Pancreas (tissue), 10 donors: ENCODE measurements around the gene NEMP1. TPM values are rescaled to one million over a fixed set of nuclear protein-coding genes. Genes with fewer than 3 reads are reported as not detected.
A peak's percentile ranks its signal among the peaks of the same experiment; 100 is the strongest.
"Not testable (repeated sequence)": the region's sequence is repeated elsewhere in the genome, so short reads cannot be mapped to it uniquely, and the experiment has no call there.

Experiments used
- ATAC-seq, 4 donors: fragments of 200-7000 bp; cut with Tn5 transposase; one replicate each; pipeline versions ENCODE4 v1.8.0 to v1.9.1; 2020; ENCODE audit warnings: mild to moderate bottlenecking in 4 of 4, moderate library complexity in 4 of 4
- DNase-seq, 6 donors: peaks; one replicate each; pipeline ENCODE4 v3.0.0-alpha.2; 2020
- FAIRE-seq: peaks from 2 replicates; lab custom pipeline; 2012; peaks lifted over from hg19 to GRCh38; lab: Jason Lieb, UNC
- H3K27ac ChIP-seq, 4 donors: fragments of 200-600 bp; sonication (generic); 1 replicate in 3 of 4; 2 replicates in 1 of 4; pipeline versions ENCODE4 v1.5.0 to v1.8.0; 2020
- H3K27me3 ChIP-seq, 4 donors: fragments of 200-600 bp; one replicate each; pipeline ENCODE4 v1.8.0; 2021
- H3K36me3 ChIP-seq, 3 donors: fragments of 200-600 bp; sonication (generic) in 1 of 3; one replicate each; pipeline versions ENCODE4 v1.5.0 to v1.8.0; 2020 to 2021
- H3K4me1 ChIP-seq, 3 donors: fragments of 200-600 bp; one replicate each; pipeline ENCODE4 v1.8.0; 2021
- H3K4me3 ChIP-seq, 4 donors: fragments of 200-600 bp; sonication (generic) in 2 of 4; one replicate each; pipeline versions ENCODE4 v1.5.0 to v1.8.0; 2020 to 2021
- H3K9me3 ChIP-seq, 4 donors: fragments of 200-600 bp; one replicate each; pipeline ENCODE4 v1.8.0; 2021
- WGBS, 2 donors: extraction: QIAGEN DNeasy Blood & Tissue Kit; methylation state at CpG; one replicate each; pipeline ENCODE4 v1.1.7; 2013; 5-methylcytosine and 5-hydroxymethylcytosine counted together
- intact Hi-C, 3 donors: fragments of 100-400 bp; cut with DNase I; formaldehyde crosslinking; loops; one replicate each; pipeline versions ENCODE4 v1.11.1 to v1.14.2; 2022
- polyA plus RNA-seq, 2 donors: library from polyadenylated mRNA; stranded (reverse); fragments of 200-250 nt; gene quantifications; one replicate each; pipeline ENCODE4 v1.2.3, GENCODE V29; 2013
- total RNA-seq, 6 donors: library from RNA; stranded (reverse); fragmentation: NEBNext Ultra II Directional in 4 of 6; extraction: Animal tissue kit (Norgen Biotek cat#: 25700) in 4 of 6; gene quantifications; one replicate each; pipeline versions ENCODE4 v1.2.1 to v1.2.4, GENCODE V29; 2021 to 2023
- TF ChIP-seq, protein P1 (sequence below), 4 donors: fragments of 200-600 bp; sonication (generic) in 3 of 4; IDR thresholded peaks; one replicate each; pipeline versions ENCODE4 v1.5.0 to v1.8.0; 2021; ENCODE audit warnings: antibody characterized with exemption in 4 of 4
- donor health status: healthy with polysubstance abuse.
- donor health status: DM: no; HTN: no; CAD: no; lungs with moderate emphysema.
- donor health status: DM: no; HTN: no; CAD: no.
- donor health status: control.
- donor health status: control.
- donor health status: Bipolar disorder and iron deficiency.
- donor health status: DM: yes; HTN: yes; CAD: no.
- donor health status: DM: no; HTN: no; CAD: no.
- donor health status: DM: no; HTN: no; CAD: no.
- donor health status: DM: yes; HTN: yes; CAD: no.

Gene NEMP1
- total and polyA plus RNA-seq, 8 donors, result 1.1 to 5.7 (median 3.4) TPM

DNA sequence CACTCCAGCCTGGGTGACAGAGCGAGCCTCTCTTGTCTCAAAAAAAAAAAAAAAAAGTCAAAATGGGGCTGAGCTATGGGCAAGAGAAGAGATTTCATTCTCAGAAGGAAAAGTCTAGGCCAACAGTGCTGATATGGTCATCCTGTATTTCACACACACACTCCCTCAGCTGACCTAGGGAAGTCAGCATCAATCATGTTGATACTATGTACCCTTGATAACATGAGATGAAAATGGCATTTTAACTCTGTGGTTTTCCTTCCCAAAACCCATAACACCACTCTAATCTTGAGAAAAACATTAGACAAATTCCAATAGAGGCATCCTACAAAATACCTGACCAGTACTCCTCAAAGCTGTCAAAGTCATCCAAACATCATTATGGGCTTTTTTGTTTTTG lies 2.3 kb upstream of the NEMP1 start:
- intact Hi-C loops, result no loop called here
- ATAC-seq (no peak), DNase-seq (no peak), FAIRE-seq (no peak)
- Histone ChIP-seq H3K36me3 (no peaks in the 10 kb centered on the region), H3K4me3 (no peak overlapping the region), H3K27ac (no peak overlapping the region), H3K27me3 (no peaks in the 10 kb centered on the region), H3K4me1 (peaks cover 3 to 10% (median 7%) of the 10 kb centered on the region in 3 donors), H3K9me3 (no peaks in the 10 kb centered on the region)
- TF ChIP-seq, protein P1, sequence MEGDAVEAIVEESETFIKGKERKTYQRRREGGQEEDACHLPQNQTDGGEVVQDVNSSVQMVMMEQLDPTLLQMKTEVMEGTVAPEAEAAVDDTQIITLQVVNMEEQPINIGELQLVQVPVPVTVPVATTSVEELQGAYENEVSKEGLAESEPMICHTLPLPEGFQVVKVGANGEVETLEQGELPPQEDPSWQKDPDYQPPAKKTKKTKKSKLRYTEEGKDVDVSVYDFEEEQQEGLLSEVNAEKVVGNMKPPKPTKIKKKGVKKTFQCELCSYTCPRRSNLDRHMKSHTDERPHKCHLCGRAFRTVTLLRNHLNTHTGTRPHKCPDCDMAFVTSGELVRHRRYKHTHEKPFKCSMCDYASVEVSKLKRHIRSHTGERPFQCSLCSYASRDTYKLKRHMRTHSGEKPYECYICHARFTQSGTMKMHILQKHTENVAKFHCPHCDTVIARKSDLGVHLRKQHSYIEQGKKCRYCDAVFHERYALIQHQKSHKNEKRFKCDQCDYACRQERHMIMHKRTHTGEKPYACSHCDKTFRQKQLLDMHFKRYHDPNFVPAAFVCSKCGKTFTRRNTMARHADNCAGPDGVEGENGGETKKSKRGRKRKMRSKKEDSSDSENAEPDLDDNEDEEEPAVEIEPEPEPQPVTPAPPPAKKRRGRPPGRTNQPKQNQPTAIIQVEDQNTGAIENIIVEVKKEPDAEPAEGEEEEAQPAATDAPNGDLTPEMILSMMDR (IDR thresholded peaks at IDR 0.05), result no peak
- 100% methylated on average over 1 of the region's 1 CpG for WGBS, 2 donors

DNA sequence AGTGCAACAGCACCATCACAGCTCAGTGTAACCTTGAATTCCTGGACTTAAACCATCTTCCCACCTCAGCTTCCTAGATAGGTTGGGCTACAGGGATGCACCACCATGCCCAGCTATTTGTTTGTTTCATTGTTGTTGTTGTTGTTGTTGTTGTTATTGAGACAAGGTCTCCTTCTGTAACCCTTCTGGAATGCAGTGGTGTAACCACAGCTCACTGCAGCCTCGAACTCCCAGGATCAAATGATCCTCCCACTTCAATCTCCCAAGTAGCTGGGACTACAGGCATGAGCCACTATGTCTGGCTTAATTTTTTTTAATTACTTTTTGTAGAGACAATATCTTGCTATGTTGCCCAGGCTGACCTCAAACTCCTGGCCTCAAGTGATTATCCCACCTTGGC lies 1.2 kb upstream of the NEMP1 start:
- DNase-seq (no peak), ATAC-seq (no peak), FAIRE-seq (no peak)
- H3K36me3 ChIP-seq, result no peaks in the 10 kb centered on the region
- H3K4me3 ChIP-seq, result no peak overlapping the region
- H3K27me3 ChIP-seq, result no peaks in the 10 kb centered on the region
- TF ChIP-seq, protein P1 (IDR thresholded peaks at IDR 0.05), result no peak
- intact Hi-C loops, result no loop called here
- H3K9me3 ChIP-seq, result no peaks in the 10 kb centered on the region
- peak overlapping the region in 2 of 4 donors; percentile 68 to 90 for H3K27ac ChIP-seq
- 79 to 92% methylated on average over 1 of the region's 1 CpG for WGBS, 2 donors
- peaks cover 3 to 10% (median 7%) of the 10 kb centered on the region in 3 donors for H3K4me1 ChIP-seq

DNA sequence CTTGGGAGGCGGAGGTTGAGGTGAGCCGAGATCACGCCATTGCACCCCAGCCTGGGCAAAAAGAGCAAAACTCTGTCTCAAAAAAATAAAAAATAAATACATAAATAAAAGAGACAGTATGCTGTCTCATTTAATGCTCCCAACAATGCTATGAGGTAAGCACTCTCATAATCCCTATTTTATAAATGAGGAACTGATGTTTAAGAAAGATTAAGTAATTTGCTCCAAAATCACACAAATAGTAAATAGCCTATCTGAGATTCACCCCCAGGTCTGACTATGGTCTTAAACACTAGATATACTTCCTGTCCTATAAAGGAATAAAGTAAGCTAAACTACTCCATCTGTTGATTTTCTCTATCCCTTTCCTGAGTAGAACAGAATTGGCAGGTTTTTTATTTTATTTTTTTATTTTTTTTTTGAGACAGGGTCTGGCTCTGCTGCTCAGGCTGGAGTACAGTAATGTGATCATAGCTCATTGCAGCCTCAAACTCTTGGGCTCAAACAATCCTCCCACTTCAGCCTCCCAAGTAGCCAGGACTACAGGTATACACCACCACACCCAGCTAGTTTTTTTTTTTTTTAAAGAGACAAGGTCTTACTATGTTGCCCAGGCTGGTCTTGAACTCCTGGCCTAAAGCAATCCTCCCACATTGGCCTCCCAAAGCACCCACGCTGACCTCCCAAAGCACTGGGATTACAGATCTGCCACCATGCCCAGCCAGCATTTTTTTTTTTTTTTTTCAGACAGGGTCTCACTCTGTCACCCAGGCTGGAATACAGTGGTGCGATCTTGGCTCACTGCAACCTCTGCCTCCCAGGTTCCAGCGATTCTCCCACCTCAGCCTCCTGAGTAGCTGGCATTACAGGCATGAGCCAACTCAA lies 4.8 kb downstream of the NEMP1 start:
- not testable (repeated sequence) for FAIRE-seq, ATAC-seq, H3K9me3 ChIP-seq, H3K27me3 ChIP-seq, H3K4me1 ChIP-seq, H3K27ac ChIP-seq, DNase-seq, H3K4me3 ChIP-seq, H3K36me3 ChIP-seq
- WGBS, 2 donors, result 97 to 98% methylated on average over 6 of the region's 6 CpGs
- intact Hi-C loops, result loop anchor here in 1 of 3 donors (5.0 kb wide), 1 partner anchor 38 kb away; the partner anchor contains the start of gene STAT6

DNA sequence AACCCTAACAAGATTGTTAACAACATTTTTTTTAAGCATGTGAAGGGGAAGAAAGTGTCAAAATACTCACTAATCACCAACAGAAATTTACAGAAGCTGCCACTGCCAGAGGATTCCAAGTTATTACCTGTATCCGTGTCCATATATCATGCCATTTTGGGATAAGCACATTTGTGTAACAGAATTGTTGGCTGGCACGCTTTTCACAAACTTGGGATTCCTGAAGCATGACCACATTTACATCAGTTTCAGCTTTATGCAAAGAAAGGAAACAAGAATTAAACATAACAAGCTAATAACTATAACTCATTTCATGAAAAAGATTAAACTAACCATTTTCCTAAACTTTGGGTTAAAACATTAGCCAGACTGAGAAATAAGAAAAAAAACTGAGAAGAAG lies 5.9 kb downstream of the NEMP1 start:
- DNase-seq (no peak), FAIRE-seq (no peak), ATAC-seq (no peak)
- Histone ChIP-seq H3K4me1 (peaks cover 0 to 7% (median 2%) of the 10 kb centered on the region in 3 donors), H3K4me3 (no peak overlapping the region), H3K27ac (no peak overlapping the region), H3K9me3 (no peaks in the 10 kb centered on the region), H3K36me3 (no peaks in the 10 kb centered on the region), H3K27me3 (no peaks in the 10 kb centered on the region)
- WGBS, 2 donors, result 81 to 85% methylated on average over 2 of the region's 2 CpGs
- intact Hi-C loops, result loop anchor here in 1 of 3 donors (5.0 kb wide), 1 partner anchor 40 kb away; the partner anchor contains the start of gene STAT6
- TF ChIP-seq, protein P1 (IDR thresholded peaks at IDR 0.05), result no peak

DNA sequence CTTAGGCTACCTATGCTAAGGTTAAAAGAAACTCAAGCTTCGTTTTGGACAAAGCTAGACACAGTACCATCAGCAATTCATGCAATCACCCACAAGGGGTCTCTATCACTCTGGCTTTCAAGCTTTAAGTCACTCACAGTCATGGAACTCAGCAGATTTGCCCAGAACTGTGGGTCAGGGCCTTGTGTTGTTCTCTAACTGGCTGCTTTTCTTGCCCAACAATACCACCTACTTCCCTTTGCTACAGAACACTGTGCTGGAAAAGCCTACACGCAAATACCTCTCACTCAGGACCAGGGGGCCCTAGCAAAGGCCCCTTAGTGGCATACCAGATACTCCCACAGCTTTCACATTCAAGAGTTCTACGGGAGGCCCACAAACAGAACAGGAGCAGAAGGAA lies 9.1 kb downstream of the NEMP1 start:
- Histone ChIP-seq H3K9me3 (no peaks in the 10 kb centered on the region), H3K4me1 (peaks cover 0 to 3% (median 0%) of the 10 kb centered on the region in 3 donors), H3K36me3 (no peaks in the 10 kb centered on the region), H3K27ac (peak overlapping the region in 1 of 4 donors; percentile 30), H3K27me3 (no peaks in the 10 kb centered on the region), H3K4me3 (no peak overlapping the region)
- ATAC-seq, result peak; percentile 96 to 100 (median 99)
- DNase-seq, result peak in 2 of 6 donors; percentile 56 to 71
- intact Hi-C loops, result loop anchor here in 1 of 3 donors (5.0 to 10.0 kb wide), 2 partner anchors 43 to 105 kb away; partner anchors contain the start of gene STAT6
- TF ChIP-seq, protein P1 (IDR thresholded peaks at IDR 0.05), result peak; percentile 74 to 86 (median 79)
- WGBS, 2 donors, result 30 to 37% methylated on average over 3 of the region's 3 CpGs
- FAIRE-seq, result peak; percentile 63
